ENCODE measurements around the gene QPCTL. TPM values are rescaled to one million over a fixed set of nuclear protein-coding genes. Genes with fewer than 3 reads are reported as not detected.
"Not testable (repeated sequence)": the region's sequence is repeated elsewhere in the genome, so short reads cannot be mapped to it uniquely, and the experiment has no call there.

The QPCTL gene
- total and polyA plus RNA-seq, 2 donors (not counting 1 experiment from before 2014, with no cell fraction given): 9.4 to 50.9 TPM

DNA sequence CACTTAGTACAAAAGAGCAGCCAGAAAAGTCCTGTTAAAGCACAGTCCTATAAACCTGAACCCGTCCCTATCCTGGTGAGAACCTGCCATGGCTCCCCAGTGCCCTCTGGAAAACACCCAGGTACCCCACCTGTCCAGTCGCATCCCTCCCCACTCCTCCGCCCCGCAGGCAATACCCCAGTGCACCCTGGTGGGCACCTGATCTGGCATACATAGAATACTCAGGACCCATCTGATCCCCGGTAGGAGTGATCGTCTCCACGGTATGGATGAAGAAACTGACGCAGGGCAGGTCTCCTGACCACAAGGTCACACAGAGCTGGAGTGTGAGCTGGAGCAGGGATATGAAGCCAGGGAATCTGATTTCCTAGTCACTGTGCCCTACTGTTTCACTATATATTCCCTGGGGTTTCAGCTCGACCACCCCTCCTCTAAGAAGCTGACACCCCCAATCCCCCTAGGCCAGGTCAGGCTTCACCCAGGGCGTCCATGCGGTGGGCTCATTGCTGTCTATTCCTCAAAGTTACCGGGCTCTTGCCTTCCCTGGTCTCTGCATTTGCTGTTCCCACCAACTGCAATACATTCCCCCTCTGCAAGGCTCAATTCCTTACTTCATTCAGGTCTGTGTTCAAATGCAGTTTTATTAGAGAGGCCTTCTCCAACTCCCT is 25.7 kb downstream of the QPCTL start:
- intact Hi-C loops (cut with micrococcal nuclease): loop anchor here (1.0 to 5.0 kb wide), 7 partner anchors 12 to 312 kb away; partner anchors contain the start of genes DMWD, FBXO46, OPA3 and POLR1G

DNA sequence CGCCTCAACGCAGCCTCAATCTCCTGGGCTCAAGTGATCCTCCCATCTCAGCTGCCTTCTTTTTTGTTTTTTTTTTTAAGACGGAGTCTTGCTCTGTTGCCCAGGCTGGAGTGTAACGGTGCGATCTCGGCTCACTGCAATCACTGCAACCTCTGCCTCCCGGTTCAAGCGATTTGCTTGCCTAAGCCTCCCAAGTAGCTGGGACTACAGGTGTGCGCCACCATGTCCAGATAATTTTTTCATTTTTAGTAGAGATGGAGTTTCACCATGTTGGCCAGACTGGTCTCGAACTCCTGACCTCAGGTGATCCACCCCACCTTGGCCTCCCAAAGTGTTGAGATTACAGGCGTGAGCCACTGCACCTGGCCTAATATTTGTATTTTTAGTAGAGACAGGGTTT is 27.6 kb downstream of the QPCTL start:
- H2AFZ ChIP-seq (ENCODE audit: insufficient read depth, low read depth, low read length, poor library complexity, severe bottlenecking); H3K27me3 ChIP-seq (replicated peaks in 1 of 4; ENCODE audit: control extremely low read depth in 1 of 4, control insufficient read depth in 3 of 4, insufficient read depth in 4 of 4, low read length in 3 of 4); ATAC-seq (ENCODE audit: low read depth); H3K27ac ChIP-seq (ENCODE audit: low read length in 2 of 2); intact Hi-C loops (cut with micrococcal nuclease); H3K4me3 Mint-ChIP-seq; H3K9me3 ChIP-seq (ENCODE audit: control extremely low read depth in 1 of 3, control insufficient read depth in 2 of 3, insufficient read depth in 1 of 3, low read length in 2 of 3); H3K27ac Mint-ChIP-seq; H3K4me3 ChIP-seq (ENCODE audit: control extremely low read depth in 1 of 5, extremely low read depth in 1 of 5, insufficient read depth in 1 of 5, low read depth in 2 of 5, low read length in 4 of 5); DNase-seq; POLR2A ChIA-PET; H3K4me2 ChIP-seq (replicated peaks; ENCODE audit: low read depth, low read length, poor library complexity, severe bottlenecking); H3K9me3 Mint-ChIP-seq (ENCODE audit: insufficient read depth); H3K9ac ChIP-seq (ENCODE audit: low read length); H3K27me3 Mint-ChIP-seq: not testable (repeated sequence)
- Histone ChIP-seq H3K36me3 (replicated peaks in 1 of 2; ENCODE audit: control extremely low read depth in 1 of 2, control insufficient read depth in 1 of 2, extremely low read depth in 1 of 2, insufficient read depth in 2 of 2, low read length in 1 of 2) (peaks cover 2 to 13% of the 10 kb centered on the region in 2 experiments), H3K79me2 (ENCODE audit: control insufficient read depth, insufficient read depth, low read length) (peaks cover 86% of the 10 kb centered on the region), H3K4me1 (ENCODE audit: control insufficient read depth in 2 of 2, insufficient read depth in 2 of 2, low read length in 2 of 2) (peaks cover 18 to 24% of the 10 kb centered on the region in 2 donors), H4K20me1 (ENCODE audit: control insufficient read depth, insufficient read depth, low read length, poor library complexity, severe bottlenecking) (peaks cover 20% of the 10 kb centered on the region)
- peaks cover 30% of the 10 kb centered on the region for H3K4me1 Mint-ChIP-seq
- CTCF ChIA-PET: interaction anchor here (1.2 kb wide), 1 partner anchor 39 kb away, joined by 3 read pairs; no protein-coding TSS in a partner anchor
- 98% methylated on average over 7 of the region's 11 CpGs for WGBS (ENCODE audit: insufficient coverage)

More for the DNA sequence above, 25.7 kb downstream of the QPCTL start:
- H3K4me3 ChIP-seq (ENCODE audit: control extremely low read depth in 1 of 5, extremely low read depth in 1 of 5, insufficient read depth in 1 of 5, low read depth in 2 of 5, low read length in 4 of 5): peak overlapping the region; percentile 42 to 90 (median 78)
- H3K36me3 ChIP-seq (replicated peaks in 1 of 2; ENCODE audit: control extremely low read depth in 1 of 2, control insufficient read depth in 1 of 2, extremely low read depth in 1 of 2, insufficient read depth in 2 of 2, low read length in 1 of 2): peaks cover 0 to 13% of the 10 kb centered on the region in 2 experiments
- ChIA-PET CTCF (interaction anchor here (0.6 to 5.0 kb wide), 7 partner anchors 8 to 51 kb away, joined by 3 to 57 read pairs (median 3); partner anchors contain the start of genes FBXO46, QPCTL, SIX5 and SNRPD2), POLR2A (interaction anchor here (0.5 to 2.4 kb wide), 7 partner anchors 12 to 260 kb away, joined by 3 to 41 read pairs (median 4); partner anchors contain the start of genes DMWD, FBXO46, QPCTL and SIX5)
- H3K27ac ChIP-seq (ENCODE audit: low read length in 2 of 2): peak overlapping the region; percentile 76 to 94
- Mint-ChIP-seq H3K4me1 (peaks cover 39% of the 10 kb centered on the region), H3K9me3 (ENCODE audit: insufficient read depth) (no peaks in the 10 kb centered on the region), H3K4me3 (peak overlapping the region; percentile 91), H3K27me3 (no peaks in the 10 kb centered on the region), H3K27ac (peak overlapping the region; percentile 97)
- peaks cover 86% of the 10 kb centered on the region for H3K79me2 ChIP-seq (ENCODE audit: control insufficient read depth, insufficient read depth, low read length)
- DNase-seq: no peak
- 71% methylated on average over 8 of the region's 12 CpGs for WGBS (ENCODE audit: insufficient coverage)
- H3K27me3 ChIP-seq (replicated peaks in 1 of 4; ENCODE audit: control extremely low read depth in 1 of 4, control insufficient read depth in 3 of 4, insufficient read depth in 4 of 4, low read length in 3 of 4): no peaks in the 10 kb centered on the region
- ATAC-seq (ENCODE audit: low read depth): no peak
- peaks cover 0 to 3% (median 0%) of the 10 kb centered on the region in 3 donors for H3K9me3 ChIP-seq (ENCODE audit: control extremely low read depth in 1 of 3, control insufficient read depth in 2 of 3, insufficient read depth in 1 of 3, low read length in 2 of 3)
- H4K20me1 ChIP-seq (ENCODE audit: control insufficient read depth, insufficient read depth, low read length, poor library complexity, severe bottlenecking): peaks cover 22% of the 10 kb centered on the region
- H3K4me2 ChIP-seq (replicated peaks; ENCODE audit: low read depth, low read length, poor library complexity, severe bottlenecking): peak overlapping the region; percentile 82
- H3K9ac ChIP-seq (ENCODE audit: low read length): peak overlapping the region; percentile 77
- H3K4me1 ChIP-seq (ENCODE audit: control insufficient read depth in 2 of 2, insufficient read depth in 2 of 2, low read length in 2 of 2): peaks cover 18 to 25% of the 10 kb centered on the region in 2 donors
- no peak for TF ChIP-seq EZH2 (IDR thresholded peaks at IDR 0.05; ENCODE audit: borderline replicate concordance, insufficient read depth, low read depth, low read length, poor library complexity, severe bottlenecking)
- TF ChIP-seq, protein P1, sequence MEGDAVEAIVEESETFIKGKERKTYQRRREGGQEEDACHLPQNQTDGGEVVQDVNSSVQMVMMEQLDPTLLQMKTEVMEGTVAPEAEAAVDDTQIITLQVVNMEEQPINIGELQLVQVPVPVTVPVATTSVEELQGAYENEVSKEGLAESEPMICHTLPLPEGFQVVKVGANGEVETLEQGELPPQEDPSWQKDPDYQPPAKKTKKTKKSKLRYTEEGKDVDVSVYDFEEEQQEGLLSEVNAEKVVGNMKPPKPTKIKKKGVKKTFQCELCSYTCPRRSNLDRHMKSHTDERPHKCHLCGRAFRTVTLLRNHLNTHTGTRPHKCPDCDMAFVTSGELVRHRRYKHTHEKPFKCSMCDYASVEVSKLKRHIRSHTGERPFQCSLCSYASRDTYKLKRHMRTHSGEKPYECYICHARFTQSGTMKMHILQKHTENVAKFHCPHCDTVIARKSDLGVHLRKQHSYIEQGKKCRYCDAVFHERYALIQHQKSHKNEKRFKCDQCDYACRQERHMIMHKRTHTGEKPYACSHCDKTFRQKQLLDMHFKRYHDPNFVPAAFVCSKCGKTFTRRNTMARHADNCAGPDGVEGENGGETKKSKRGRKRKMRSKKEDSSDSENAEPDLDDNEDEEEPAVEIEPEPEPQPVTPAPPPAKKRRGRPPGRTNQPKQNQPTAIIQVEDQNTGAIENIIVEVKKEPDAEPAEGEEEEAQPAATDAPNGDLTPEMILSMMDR (IDR thresholded peaks at IDR 0.05): no peak
- peak overlapping the region; percentile 75 for H2AFZ ChIP-seq (ENCODE audit: insufficient read depth, low read depth, low read length, poor library complexity, severe bottlenecking)

DNA sequence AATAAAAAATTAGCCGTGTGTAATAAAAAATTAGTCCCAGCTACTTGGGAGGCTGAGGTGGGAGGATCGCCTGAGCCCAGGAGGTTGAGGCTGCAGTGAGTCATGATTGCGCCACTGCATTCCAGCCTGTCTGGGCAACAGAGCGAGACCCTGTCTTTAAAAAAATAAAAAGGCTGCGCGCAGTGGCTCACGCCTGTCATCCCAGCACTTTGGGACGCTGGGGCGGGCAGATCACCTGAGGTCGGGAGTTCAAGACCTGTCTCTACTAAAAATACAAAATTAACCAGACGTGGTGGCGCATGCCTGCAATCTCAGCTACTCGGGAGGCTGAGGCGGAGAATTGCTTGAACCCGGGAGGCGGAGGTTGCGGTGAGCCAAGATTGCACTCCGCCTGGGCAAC is 36.2 kb downstream of the QPCTL start:
- Histone ChIP-seq H3K79me2 (ENCODE audit: control insufficient read depth, insufficient read depth, low read length) (peaks cover 74% of the 10 kb centered on the region), H4K20me1 (ENCODE audit: control insufficient read depth, insufficient read depth, low read length, poor library complexity, severe bottlenecking) (peaks cover 42% of the 10 kb centered on the region), H3K4me1 (ENCODE audit: control insufficient read depth in 2 of 2, insufficient read depth in 2 of 2, low read length in 2 of 2) (peaks cover 11 to 25% of the 10 kb centered on the region in 2 donors)
- intact Hi-C loops (cut with micrococcal nuclease); H3K4me3 Mint-ChIP-seq; H3K9me3 ChIP-seq (ENCODE audit: control extremely low read depth in 1 of 3, control insufficient read depth in 2 of 3, insufficient read depth in 1 of 3, low read length in 2 of 3); H3K27ac ChIP-seq (ENCODE audit: low read length in 2 of 2); H3K4me2 ChIP-seq (replicated peaks; ENCODE audit: low read depth, low read length, poor library complexity, severe bottlenecking); H2AFZ ChIP-seq (ENCODE audit: insufficient read depth, low read depth, low read length, poor library complexity, severe bottlenecking); H3K9me3 Mint-ChIP-seq (ENCODE audit: insufficient read depth); CTCF ChIA-PET; H3K27ac Mint-ChIP-seq; H3K9ac ChIP-seq (ENCODE audit: low read length); H3K27me3 Mint-ChIP-seq; H3K36me3 ChIP-seq (replicated peaks in 1 of 2; ENCODE audit: control extremely low read depth in 1 of 2, control insufficient read depth in 1 of 2, extremely low read depth in 1 of 2, insufficient read depth in 2 of 2, low read length in 1 of 2); DNase-seq; H3K27me3 ChIP-seq (replicated peaks in 1 of 4; ENCODE audit: control extremely low read depth in 1 of 4, control insufficient read depth in 3 of 4, insufficient read depth in 4 of 4, low read length in 3 of 4); ATAC-seq (ENCODE audit: low read depth); H3K4me3 ChIP-seq (ENCODE audit: control extremely low read depth in 1 of 5, extremely low read depth in 1 of 5, insufficient read depth in 1 of 5, low read depth in 2 of 5, low read length in 4 of 5): not testable (repeated sequence)
- peaks cover 28% of the 10 kb centered on the region for H3K4me1 Mint-ChIP-seq
- POLR2A ChIA-PET: interaction anchor here (0.7 kb wide), 1 partner anchor 14 kb away, joined by 3 read pairs; no protein-coding TSS in a partner anchor
- 98% methylated on average over 18 of the region's 18 CpGs for WGBS (ENCODE audit: insufficient coverage)

Measured in B cell (primary cell).